H9 (cell line): Measurements from ENCODE around the gene DIRAS2. TPM values are rescaled to one million over a fixed set of nuclear protein-coding genes. Genes with fewer than 3 reads are reported as not detected.

ENCODE experiments used
- DNase-seq: peaks from one replicate; pipeline ENCODE4 v3.0.0-alpha.2; 2017
- H2AFZ ChIP-seq: one replicate; pipeline ENCODE4 v1.6.1; 2013; ENCODE audit warnings: mild to moderate bottlenecking, low read length, control low read depth, moderate library complexity
- H2AK5ac ChIP-seq: 2 replicates; pipeline ENCODE4 v1.6.1; 2013; ENCODE audit warnings: low read length, control low read depth, mixed read lengths; ENCODE audit not compliant: insufficient read length
- H2BK120ac ChIP-seq: one replicate; pipeline ENCODE4 v1.6.1; 2013; ENCODE audit warnings: low read depth, mild to moderate bottlenecking, low read length, control low read depth, inconsistent platforms; ENCODE audit not compliant: poor library complexity, severe bottlenecking
- H2BK12ac ChIP-seq: 2 replicates; pipeline ENCODE4 v1.6.1; 2013; ENCODE audit warnings: low read length, control low read depth, mixed read lengths, low read depth; ENCODE audit not compliant: insufficient read length
- H2BK15ac ChIP-seq: 2 replicates; pipeline ENCODE4 v1.6.1; 2013; ENCODE audit warnings: low read depth, low read length, control low read depth
- H2BK20ac ChIP-seq: one replicate; pipeline ENCODE4 v1.6.1; 2013; ENCODE audit warnings: low read depth, mild to moderate bottlenecking, low read length, control low read depth, inconsistent platforms; ENCODE audit not compliant: poor library complexity, severe bottlenecking
- H2BK5ac ChIP-seq: 2 replicates; pipeline ENCODE4 v1.6.1; 2013; ENCODE audit warnings: low read length, control low read depth, mixed read lengths; ENCODE audit not compliant: insufficient read length
- H3K14ac ChIP-seq: 2 replicates; pipeline ENCODE4 v1.6.1; 2013; ENCODE audit warnings: low read length, control low read depth; ENCODE audit not compliant: insufficient read depth
- H3K18ac ChIP-seq: 2 replicates; pipeline ENCODE4 v1.6.1; 2013; ENCODE audit warnings: low read depth, mild to moderate bottlenecking, mixed read lengths, low read length, control low read depth; ENCODE audit not compliant: insufficient read length
- H3K23ac ChIP-seq: 2 replicates; pipeline ENCODE4 v1.6.1; 2013; ENCODE audit warnings: low read length, control low read depth, mixed read lengths, low read depth; ENCODE audit not compliant: insufficient read length
- H3K23me2 ChIP-seq: 2 replicates; pipeline ENCODE4 v1.6.1; 2013; ENCODE audit warnings: low read depth, mild to moderate bottlenecking, mixed read lengths, low read length, control low read depth; ENCODE audit not compliant: insufficient read length, poor library complexity, severe bottlenecking
- H3K27ac ChIP-seq: 2 replicates; pipeline ENCODE4 v1.5.1; 2013; ENCODE audit warnings: low read length, control low read depth, mixed read lengths, low read depth; ENCODE audit not compliant: insufficient read length
- H3K27me3 ChIP-seq: 2 replicates; pipeline ENCODE4 v1.6.1; 2013; ENCODE audit warnings: low read length, control low read depth, inconsistent platforms; ENCODE audit not compliant: insufficient read depth
- H3K4ac ChIP-seq: 2 replicates; pipeline ENCODE4 v1.6.1; 2013; ENCODE audit warnings: low read depth, mild to moderate bottlenecking, control low read depth, inconsistent platforms, low read length, moderate library complexity
- H3K4me1 ChIP-seq: 2 replicates; pipeline ENCODE4 v1.6.1; 2013; ENCODE audit warnings: low read length, control low read depth, inconsistent platforms; ENCODE audit not compliant: insufficient read depth
- H3K4me2 ChIP-seq: 2 replicates; pipeline ENCODE4 v1.6.1; 2013; ENCODE audit warnings: low read length, control low read depth, mixed read lengths; ENCODE audit not compliant: insufficient read length, insufficient read depth
- H3K56ac ChIP-seq: 2 replicates; pipeline ENCODE4 v1.6.1; 2013; ENCODE audit warnings: low read depth, mild to moderate bottlenecking, mixed read lengths, low read length, control low read depth; ENCODE audit not compliant: insufficient read length
- H3K79me1 ChIP-seq: 2 replicates; pipeline ENCODE4 v1.6.1; 2013; ENCODE audit warnings: low read depth, mild to moderate bottlenecking, moderate library complexity, low read length, control low read depth, inconsistent platforms; ENCODE audit not compliant: insufficient read depth, poor library complexity, severe bottlenecking
- H3K79me2 ChIP-seq: 2 replicates; pipeline ENCODE4 v1.6.1; 2013; ENCODE audit warnings: low read length, control low read depth, inconsistent platforms; ENCODE audit not compliant: insufficient read depth
- H3K9ac ChIP-seq: 2 replicates; pipeline ENCODE4 v1.6.1; 2013; ENCODE audit warnings: low read length, control low read depth, mixed read lengths; ENCODE audit not compliant: insufficient read length; ENCODE audit errors: extremely low read depth
- H3K9me3 ChIP-seq: one replicate; pipeline ENCODE4 v1.6.1; 2013; ENCODE audit warnings: low read depth, low read length, inconsistent platforms; ENCODE audit not compliant: control insufficient read depth
- H3T11ph ChIP-seq: one replicate; pipeline ENCODE4 v1.6.1; 2013; ENCODE audit warnings: mild to moderate bottlenecking, low read length, control low read depth, inconsistent platforms
- H4K20me1 ChIP-seq: one replicate; pipeline ENCODE4 v1.6.1; 2013; ENCODE audit not compliant: control insufficient read depth, insufficient read length, insufficient read depth
- H4K5ac ChIP-seq: 2 replicates; pipeline ENCODE4 v1.6.1; 2013; ENCODE audit warnings: low read depth, mild to moderate bottlenecking, mixed read lengths, low read length, control low read depth; ENCODE audit not compliant: insufficient read length
- H4K8ac ChIP-seq: replicated peaks from 2 replicates; pipeline ENCODE4 v1.6.1; 2013; ENCODE audit warnings: low read length, control low read depth, mixed read lengths, low read depth; ENCODE audit not compliant: insufficient read length
- H4K91ac ChIP-seq: 2 replicates; pipeline ENCODE4 v1.6.1; 2013; ENCODE audit warnings: low read depth, mild to moderate bottlenecking, moderate library complexity, mixed read lengths, low read length, control low read depth; ENCODE audit not compliant: insufficient read length
- H3K27ac Mint-ChIP-seq, 3 experiments: 2 replicates in 2 of 3; 3 replicates in 1 of 3; pipeline ENCODE4 v1.8.0; 2020 to 2021; ENCODE audit warnings: mixed read lengths in 3 of 3, mild to moderate bottlenecking in 1 of 3, moderate library complexity in 1 of 3
- H3K27me3 Mint-ChIP-seq: 2 replicates; pipeline ENCODE4 v1.8.0; 2021; ENCODE audit warnings: low read depth, mild to moderate bottlenecking, moderate library complexity, mixed read lengths
- H3K36me3 Mint-ChIP-seq, 3 experiments: 2 replicates in 2 of 3; 3 replicates in 1 of 3; pipeline ENCODE4 v1.8.0; 2020 to 2021; ENCODE audit warnings: low read depth in 3 of 3, mixed read lengths in 3 of 3; ENCODE audit not compliant: insufficient read depth in 1 of 3
- H3K4me1 Mint-ChIP-seq, 2 experiments: 2 replicates each; pipeline ENCODE4 v1.8.0; 2020; ENCODE audit warnings: mixed read lengths in 2 of 2
- H3K4me3 Mint-ChIP-seq, 2 experiments: 2 replicates in 1 of 2; 3 replicates in 1 of 2; pipeline ENCODE4 v1.8.0; 2020 to 2021; ENCODE audit warnings: mild to moderate bottlenecking in 2 of 2, mixed read lengths in 2 of 2, moderate library complexity in 1 of 2
- H3K9me3 Mint-ChIP-seq, 2 experiments: 2 replicates in 1 of 2; 3 replicates in 1 of 2; pipeline ENCODE4 v1.8.0; 2020; ENCODE audit warnings: mild to moderate bottlenecking in 2 of 2, mixed read lengths in 2 of 2, moderate library complexity in 1 of 2
- CTCF ChIP-seq: fragments of 200-600 bp; sonication (generic); conservative IDR thresholded peaks from 3 replicates; pipeline ENCODE4 v1.8.0; 2021; ENCODE audit warnings: antibody characterized with exemption, mild to moderate bottlenecking
- WGBS: extraction: QIAGEN DNeasy Blood & Tissue Kit; methylation state at CpG from one replicate; pipeline ENCODE4 v1.1.7; 2013; ENCODE audit warnings: missing lambda C conversion rate, low lambda C conversion rate, mixed read lengths; ENCODE audit not compliant: insufficient read length; ENCODE audit errors: extremely low coverage; 5-methylcytosine and 5-hydroxymethylcytosine counted together
- total RNA-seq: library from RNA; stranded (reverse); gene quantifications from 2 replicates; pipeline ENCODE4 v1.2.1, GENCODE V29; 2021

The DIRAS2 gene
- total RNA-seq, 1 experiment from 2014 or later, result not detected

DNA sequence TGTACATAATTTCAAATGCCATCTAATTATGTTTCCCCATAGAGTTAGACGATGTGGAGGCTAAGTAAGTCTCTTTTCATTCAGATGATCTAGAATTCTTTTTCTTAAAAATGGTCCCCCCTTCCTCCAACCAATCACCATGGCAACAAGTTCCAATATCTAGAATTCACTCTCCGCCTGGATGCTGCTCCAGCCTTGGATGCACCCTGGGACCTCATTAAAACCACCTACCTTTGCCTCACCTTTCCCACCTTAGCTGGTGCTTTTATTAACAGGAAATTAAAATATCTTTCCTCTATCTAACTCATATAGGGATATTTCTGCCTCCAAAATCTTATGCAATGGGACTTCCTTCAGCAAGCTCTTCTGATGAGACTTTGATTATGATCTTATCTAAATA is 49.0 kb downstream of the DIRAS2 start:
- Histone ChIP-seq H3K18ac (no peak overlapping the region), H3K23ac (no peak overlapping the region), H2BK5ac (no peak overlapping the region), H4K20me1 (no peaks in the 10 kb centered on the region), H3K14ac (no peak overlapping the region), H2BK120ac (no peak overlapping the region), H3K79me2 (no peaks in the 10 kb centered on the region), H4K91ac (no peak overlapping the region), H2BK20ac (no peak overlapping the region), H3K79me1 (no peaks in the 10 kb centered on the region), H3K9me3 (no peaks in the 10 kb centered on the region), H2AK5ac (no peak overlapping the region), H3K27me3 (no peaks in the 10 kb centered on the region; the same call in 1 of the 2 replicates), H3T11ph (no peak overlapping the region), H3K4me2 (no peak overlapping the region), H2AFZ (no peak overlapping the region), H3K27ac (no peak overlapping the region), H3K4me1 (no peaks in the 10 kb centered on the region), H3K9ac (no peak overlapping the region), H3K23me2 (no peaks in the 10 kb centered on the region), H4K8ac (no peak overlapping the region), H2BK15ac (no peak overlapping the region), H2BK12ac (no peak overlapping the region), H3K4ac (no peak overlapping the region), H4K5ac (no peak overlapping the region), H3K56ac (no peak overlapping the region)
- Mint-ChIP-seq H3K27ac (no peak overlapping the region), H3K27me3 (no peaks in the 10 kb centered on the region; the same call in 1 of the 2 replicates), H3K4me3 (no peak overlapping the region), H3K4me1 (no peaks in the 10 kb centered on the region), H3K9me3 (peaks cover 6 to 15% of the 10 kb centered on the region in 2 experiments; a peak in 4 of 5 replicates), H3K36me3 (peaks cover 4 to 6% (median 4%) of the 10 kb centered on the region in 3 experiments; a peak in 5 of 7 replicates)
- no CpG with 5 or more reads among the region's 2 CpGs for WGBS
- no peak for DNase-seq
- no peak for TF ChIP-seq CTCF
